Cerebellar nuclear complex (tissue), 1 donor: ENCODE measurements around the gene ZNF337.
"Not testable (repeated sequence)": the region's sequence is repeated elsewhere in the genome, so short reads cannot be mapped to it uniquely, and the experiment has no call there.

Source experiments
- DNase-seq, 2 experiments: peaks; one replicate each; lab custom pipeline; 2025; lab: John Stamatoyannopoulos, UW

The ZNF337 gene

DNA sequence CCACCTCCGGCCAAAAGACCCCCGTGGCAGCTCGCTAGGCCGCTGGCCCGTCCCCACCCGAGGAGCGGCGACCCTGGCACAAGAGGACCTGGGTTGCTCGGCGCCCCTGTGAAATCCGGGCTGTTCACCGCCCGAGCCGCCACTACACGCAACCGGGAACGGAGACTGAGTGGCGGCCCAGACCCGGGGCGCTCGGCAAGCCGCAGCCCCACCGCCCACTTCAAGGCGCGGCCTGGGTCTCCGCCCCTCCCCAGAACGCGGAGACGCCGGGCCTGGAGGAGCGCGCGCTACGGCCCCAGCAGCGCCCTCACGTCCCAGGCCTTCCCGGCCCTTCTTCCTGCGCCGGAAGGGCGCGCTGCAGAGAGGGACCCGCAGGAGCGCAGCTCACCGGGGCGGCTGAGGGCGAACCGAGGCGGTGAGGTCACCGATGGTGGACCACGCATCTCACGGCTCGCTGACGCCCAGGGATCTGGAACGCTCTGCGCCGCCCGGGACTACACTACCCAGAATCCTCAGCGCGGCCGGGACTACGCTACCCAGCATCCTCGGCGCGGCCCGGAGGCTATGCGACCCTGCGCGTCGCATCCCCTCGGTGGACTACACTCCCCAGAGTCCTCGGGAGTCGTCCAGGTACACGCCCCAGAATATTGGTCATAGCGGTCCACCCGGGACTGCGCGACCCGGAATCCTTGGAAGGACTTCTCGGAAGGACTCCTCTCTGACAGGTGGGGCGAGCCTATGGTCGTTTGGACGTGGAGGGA is at the start of gene ZNF337:
ZNF337 (minus strand) TSS at position 483 of the 761 bp plus-strand sequence. CDS start 10,436 bp downstream, outside the sequence.
- peak; percentile 78 to 86 for DNase-seq

- DNase-seq = no peak
Measured at GRCh38 chr20:25745738-25746137, 49.1 kb upstream of the ZNF337 start.

- no peak for DNase-seq
Measured at GRCh38 chr20:25745100-25745499, 48.4 kb upstream of the ZNF337 start.

GRCh38 chr20:25744261-25744660 is 47.6 kb upstream of the ZNF337 start:
- no peak for DNase-seq

DNA sequence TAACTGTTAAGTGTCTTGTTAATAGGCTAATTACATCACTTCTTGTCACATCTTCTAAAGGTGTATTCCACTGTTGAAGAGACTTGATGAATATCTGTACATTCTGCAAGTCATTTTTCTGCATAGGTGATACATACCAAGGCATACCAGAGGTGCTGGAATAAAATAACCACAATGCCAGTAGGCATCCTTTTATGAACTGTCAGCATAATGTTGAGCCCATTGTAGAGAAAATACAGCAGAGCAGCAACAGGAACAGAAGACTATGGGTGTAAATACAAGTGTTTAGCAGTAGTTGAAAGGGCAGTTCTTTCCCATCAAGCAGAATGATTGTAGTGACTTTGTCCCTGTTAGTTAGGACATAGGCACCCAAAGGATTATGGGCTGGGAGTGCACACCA is 44.4 kb upstream of the ZNF337 start:
- no peak for DNase-seq

- no peak for DNase-seq
Measured at GRCh38 chr20:25739615-25740320, 43.1 kb upstream of the ZNF337 start.

GRCh38 chr20:25738198-25738597 is 41.5 kb upstream of the ZNF337 start:
- no peak for DNase-seq

DNA sequence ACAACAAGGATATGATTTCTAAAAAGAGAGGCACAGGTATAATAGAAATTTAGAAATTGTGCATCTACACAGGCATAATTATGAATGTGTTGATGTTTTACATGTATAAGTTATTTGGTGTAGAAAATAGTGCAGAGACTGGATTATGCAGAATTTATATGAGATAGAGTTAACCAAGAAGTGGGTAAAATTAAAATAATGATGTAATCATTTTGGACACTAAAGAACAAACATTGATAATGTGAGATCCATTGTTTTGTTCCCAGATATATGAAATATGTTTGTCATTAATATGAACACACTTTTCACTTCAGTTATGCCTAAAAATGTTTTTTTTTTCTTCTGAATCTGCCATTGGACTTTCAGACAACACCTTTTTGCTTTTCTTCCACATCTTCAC is 37.2 kb upstream of the ZNF337 start:
- no peak for DNase-seq

GRCh38 chr20:25730862-25731261 is 34.2 kb upstream of the ZNF337 start:
- DNase-seq = no peak

- no peak for DNase-seq
Measured at GRCh38 chr20:25726357-25726756, 29.7 kb upstream of the ZNF337 start.

GRCh38 chr20:25725639-25726038 is 29.0 kb upstream of the ZNF337 start:
- no peak for DNase-seq

GRCh38 chr20:25723975-25724374 is 27.3 kb upstream of the ZNF337 start:
- no peak for DNase-seq

DNA sequence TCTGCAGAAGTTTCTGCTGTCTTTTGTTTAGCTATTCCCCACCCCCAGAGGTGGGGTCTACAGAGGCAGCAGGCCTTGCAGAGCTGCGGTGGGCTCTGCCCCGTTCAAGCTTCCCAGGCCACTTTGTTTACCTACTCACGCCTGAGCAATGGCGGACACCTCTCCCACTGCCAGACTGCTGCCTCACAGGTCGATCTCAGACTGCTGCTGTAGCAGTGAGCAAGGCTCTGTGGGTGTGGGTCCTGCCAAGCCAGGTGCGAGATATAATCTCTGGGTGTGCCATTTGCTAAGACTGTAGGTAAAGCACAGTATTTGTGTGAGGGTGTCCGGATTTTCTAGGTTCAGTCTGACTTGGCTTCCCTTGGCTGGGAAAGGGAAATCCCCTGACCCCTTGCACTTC is 23.6 kb upstream of the ZNF337 start:
- no peak for DNase-seq

- not testable (repeated sequence) for DNase-seq
Measured at GRCh38 chr20:25718896-25719809, 22.5 kb upstream of the ZNF337 start.

DNA sequence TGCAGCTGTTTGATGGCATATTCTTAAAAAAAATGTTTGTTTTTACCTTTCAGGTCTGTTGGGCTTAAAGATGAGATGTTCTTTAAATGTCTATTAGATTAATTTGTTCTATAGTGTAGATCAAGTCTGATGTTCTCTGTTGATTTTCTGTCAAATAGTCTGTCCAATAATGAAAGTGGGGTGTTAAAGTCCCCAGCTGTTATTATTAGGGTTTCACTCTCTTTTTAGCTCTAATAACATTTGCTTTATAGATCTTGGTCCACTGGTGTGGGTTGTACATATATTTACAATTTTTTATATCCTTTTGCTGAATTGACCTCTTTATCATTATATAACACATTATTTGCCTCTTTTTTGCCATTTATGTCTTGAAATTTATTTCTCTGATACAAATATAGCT is 11.0 kb upstream of the ZNF337 start:
- DNase-seq = no peak

DNA sequence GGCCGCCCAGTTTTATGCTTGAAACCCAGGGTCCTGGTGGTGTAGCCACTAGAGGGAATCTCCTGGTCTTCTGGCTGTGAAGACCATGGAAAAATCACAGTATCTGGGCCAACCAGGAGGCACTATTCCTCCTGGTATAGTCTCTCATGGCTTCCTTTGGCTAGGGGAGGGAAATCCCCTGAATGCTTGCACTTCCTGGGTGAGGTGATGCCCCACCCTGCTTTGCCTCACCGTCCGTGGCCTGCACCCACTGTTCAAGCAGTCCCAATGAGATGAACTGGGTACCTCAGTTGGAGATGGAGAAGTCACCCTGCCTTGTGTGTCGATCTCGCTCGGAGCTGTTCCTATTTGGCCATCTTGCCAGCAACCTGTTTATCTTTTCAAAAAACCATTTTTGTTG is 10.1 kb upstream of the ZNF337 start:
- no peak for DNase-seq

GRCh38 chr20:25705830-25706351 is 9.2 kb upstream of the ZNF337 start:
- no peak for DNase-seq

- not testable (repeated sequence) for DNase-seq
Measured at GRCh38 chr20:25704303-25704702, 7.7 kb upstream of the ZNF337 start.

DNA sequence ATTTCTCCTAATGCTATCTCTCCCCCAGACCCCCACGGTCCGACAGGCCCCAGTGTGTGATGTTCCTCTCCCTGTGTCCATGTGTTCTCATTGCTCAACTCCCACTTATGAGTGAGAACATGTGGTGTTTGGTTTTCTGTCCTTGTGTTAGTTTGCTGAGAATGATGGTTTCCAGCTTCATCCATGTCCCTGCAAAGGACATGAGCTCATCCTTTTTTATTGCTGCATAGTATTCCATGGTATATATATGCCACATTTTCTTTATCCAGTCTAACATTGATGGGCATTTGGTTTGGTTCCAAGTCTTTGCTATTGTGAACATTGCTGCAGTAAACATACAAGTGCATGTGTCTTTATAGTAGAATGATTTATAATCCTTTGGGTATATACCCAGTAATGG is 4.2 kb upstream of the ZNF337 start:
- not testable (repeated sequence) for DNase-seq

DNA sequence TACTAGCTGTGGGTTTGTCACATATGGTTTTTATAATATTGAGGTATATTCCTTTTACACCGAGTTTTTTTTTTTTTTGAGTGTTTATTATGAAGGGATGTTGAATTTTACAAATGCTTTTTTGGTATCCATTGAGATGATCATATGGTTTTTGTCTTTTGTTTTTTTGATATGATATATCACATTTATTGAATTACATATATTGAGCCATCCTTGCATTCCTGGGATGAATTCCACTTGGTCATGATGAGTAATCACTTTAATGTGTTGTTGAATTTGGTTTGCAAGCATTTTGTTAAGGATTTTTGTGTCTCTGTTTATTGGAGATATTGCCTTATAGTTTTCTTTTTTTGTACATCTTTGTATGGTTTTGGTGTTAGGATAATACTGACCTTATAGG is 3.3 kb upstream of the ZNF337 start:
- no peak for DNase-seq

GRCh38 chr20:25697132-25697446 is 436 bp upstream of the ZNF337 start:
- no peak for DNase-seq
